GM21529 (cell line): ENCODE results near the gene PDE7B.
"Not testable (repeated sequence)": the region's sequence is repeated elsewhere in the genome, so short reads cannot be mapped to it uniquely, and the experiment has no call there.

ENCODE experiments used
- ATAC-seq: cut with Tn5 transposase; IDR thresholded peaks from one replicate; pipeline ENCODE4 v1.9.1; 2021; ENCODE audit not compliant: unreplicated experiment

PDE7B gene

GRCh38 chr6:136137739-136138402 lies 286.4 kb downstream of the PDE7B start:
- ATAC-seq = no peak

GRCh38 chr6:136139111-136139510 lies 287.6 kb downstream of the PDE7B start:
- not testable (repeated sequence) for ATAC-seq

- ATAC-seq = no peak
Measured at GRCh38 chr6:136144251-136145023, 292.9 kb downstream of the PDE7B start.

GRCh38 chr6:136146130-136146529 lies 294.6 kb downstream of the PDE7B start:
- ATAC-seq = no peak

GRCh38 chr6:136147342-136147741 lies 295.8 kb downstream of the PDE7B start:
- ATAC-seq = no peak

GRCh38 chr6:136148051-136148450 lies 296.6 kb downstream of the PDE7B start:
- no peak for ATAC-seq

GRCh38 chr6:136148523-136148922 lies 297.0 kb downstream of the PDE7B start:
- ATAC-seq = no peak

- no peak for ATAC-seq
Measured at GRCh38 chr6:136149311-136149710, 297.8 kb downstream of the PDE7B start.

- no peak for ATAC-seq
Measured at GRCh38 chr6:136150961-136151360, 299.5 kb downstream of the PDE7B start.

GRCh38 chr6:136153707-136154375 lies 302.3 kb downstream of the PDE7B start:
- ATAC-seq = no peak

GRCh38 chr6:136155191-136155590 lies 303.7 kb downstream of the PDE7B start:
- ATAC-seq = no peak

GRCh38 chr6:136157743-136158142 lies 306.2 kb downstream of the PDE7B start:
- ATAC-seq = no peak

GRCh38 chr6:136158387-136158821 lies 306.9 kb downstream of the PDE7B start:
- ATAC-seq = no peak

GRCh38 chr6:136158971-136159370 lies 307.5 kb downstream of the PDE7B start:
- ATAC-seq = no peak

GRCh38 chr6:136160250-136160649 lies 308.7 kb downstream of the PDE7B start:
- ATAC-seq = no peak

- ATAC-seq = no peak
Measured at GRCh38 chr6:136161950-136162349, 310.4 kb downstream of the PDE7B start.

GRCh38 chr6:136163260-136163659 lies 311.8 kb downstream of the PDE7B start:
- no peak for ATAC-seq

- no peak for ATAC-seq
Measured at GRCh38 chr6:136166815-136167214, 315.3 kb downstream of the PDE7B start.

GRCh38 chr6:136169394-136170148 lies 318.1 kb downstream of the PDE7B start:
- no peak for ATAC-seq

GRCh38 chr6:136171231-136171630 lies 319.7 kb downstream of the PDE7B start:
- ATAC-seq = no peak
